Measurements from ENCODE around the gene PPFIA4. TPM values are rescaled to one million over a fixed set of nuclear protein-coding genes. Genes with fewer than 3 reads are reported as not detected.

Gene PPFIA4
- total and polyA plus RNA-seq, 2 of the 4 experiments (the other 2 are of a cell fraction), result 5.4 to 13.7 TPM

GRCh38 chr1:203050826-203051225 is 24.5 kb downstream of the PPFIA4 start:
- no peaks in the 10 kb centered on the region for H3K9me3 ChIP-seq (ENCODE audit: control insufficient read depth, insufficient read depth, low read length)
- H4K8ac ChIP-seq (ENCODE audit: low read depth in 2 of 2, low read length in 2 of 2), result no peak overlapping the region
- H4K91ac ChIP-seq (ENCODE audit: insufficient read depth, low read depth, low read length), result no peak overlapping the region
- no peak overlapping the region; the same call in 1 of the 2 replicates for H3K14ac ChIP-seq (replicated peaks; ENCODE audit: low read depth, low read length)
- H2BK120ac ChIP-seq (ENCODE audit: low read depth, low read length), result no peak overlapping the region
- no peak overlapping the region for H3K23ac ChIP-seq (ENCODE audit: low read depth, low read length)
- H3K27me3 ChIP-seq (ENCODE audit: control insufficient read depth, insufficient read depth, low read length), result peaks cover 3% of the 10 kb centered on the region; the same call in 1 of the 2 replicates
- H3K4me3 ChIP-seq (ENCODE audit: insufficient read depth, low read depth, low read length), result no peak overlapping the region
- no peak overlapping the region for H2AK5ac ChIP-seq (ENCODE audit: low read depth, low read length)
- H4K5ac ChIP-seq (ENCODE audit: low read depth, low read length), result no peak overlapping the region
- TF ChIP-seq MAFK (IDR thresholded peaks at IDR 0.05; ENCODE audit: low read depth, low read length) (no peak), ELK1 (IDR thresholded peaks at IDR 0.05; ENCODE audit: borderline replicate concordance, low read depth, low read length) (no peak)
- DNase-seq (no peak), ATAC-seq (ENCODE audit: low read depth) (no peak)
- ChIA-PET CTCF (interaction anchor here (1.6 kb wide), 1 partner anchor 12 kb away, joined by 5 read pairs; no protein-coding TSS in a partner anchor), POLR2A (ENCODE audit: unreplicated experiment) (no interaction called here)
- intact Hi-C loops (cut with micrococcal nuclease) (no loop called here), dilution Hi-C loops (cut with HindIII; ENCODE audit: low sequenced_read_pairs, unreplicated experiment) (no loop called here), in situ Hi-C loops (cut with MboI; ENCODE audit: low sequenced_read_pairs) (no loop called here)
- no peak overlapping the region for H2AK9ac ChIP-seq (replicated peaks; ENCODE audit: low read depth, low read length, poor library complexity)
- no peak overlapping the region for H3K18ac ChIP-seq (ENCODE audit: low read depth, low read length)
- H3K36me3 ChIP-seq (ENCODE audit: control insufficient read depth, insufficient read depth, low read length), result peaks cover 18% of the 10 kb centered on the region
- H3K4me1 ChIP-seq (ENCODE audit: control insufficient read depth, insufficient read depth, low read length), result peaks cover 8% of the 10 kb centered on the region
- H4K20me1 ChIP-seq (ENCODE audit: insufficient read depth, low read length), result no peaks in the 10 kb centered on the region
- H3K9ac ChIP-seq (ENCODE audit: low read depth, low read length), result no peak overlapping the region
- BruUV-seq (replicated peaks), result no TSS peak
- H3K4me2 ChIP-seq (ENCODE audit: low read depth, low read length), result no peak overlapping the region
- no CpG with 5 or more reads among the region's 4 CpGs for WGBS, 2 experiments (ENCODE audit: extremely low coverage in 2 of 2, insufficient read length in 1 of 2)
- no peak overlapping the region for H2BK20ac ChIP-seq (ENCODE audit: low read depth, low read length)
- no peak overlapping the region for H2BK5ac ChIP-seq (ENCODE audit: low read depth, low read length, poor library complexity, severe bottlenecking)
- H3K79me1 ChIP-seq (ENCODE audit: low read depth in 1 of 2, low read length in 2 of 2), result no peaks in the 10 kb centered on the region
- H3K27ac ChIP-seq (ENCODE audit: insufficient read depth, low read length), result no peak overlapping the region
- H2BK15ac ChIP-seq (ENCODE audit: low read depth, low read length), result no peak overlapping the region
- peaks cover 6% of the 10 kb centered on the region for H3K9me1 ChIP-seq (ENCODE audit: insufficient read depth, low read length)
- no peak overlapping the region for H3K56ac ChIP-seq (ENCODE audit: extremely low read depth, insufficient read depth, low read length)
- no peak overlapping the region for H2AFZ ChIP-seq (replicated peaks; ENCODE audit: low read length, poor library complexity)
- H3K4ac ChIP-seq (ENCODE audit: low read depth, low read length), result no peak overlapping the region
